ENCODE results near the gene FAR2. TPM values are rescaled to one million over a fixed set of nuclear protein-coding genes. Genes with fewer than 3 reads are reported as not detected.

The FAR2 gene
- total RNA-seq, 1 donor from 2014 or later: 12.5 TPM

GRCh38 chr12:29270446-29270845 lies 121.4 kb downstream of the FAR2 start:
- no peak overlapping the region for H3K4me3 ChIP-seq (ENCODE audit: low read length in 3 of 3)
- no peaks in the 10 kb centered on the region for H3K36me3 ChIP-seq (ENCODE audit: control insufficient read depth in 3 of 3, insufficient read depth in 3 of 3, low read length in 3 of 3)
- no peak overlapping the region for H3K27ac ChIP-seq (ENCODE audit: low read depth, low read length)
- H3K9me3 ChIP-seq (ENCODE audit: control insufficient read depth in 3 of 3, low read length in 3 of 3): no peaks in the 10 kb centered on the region
- H3K9ac ChIP-seq (ENCODE audit: low read depth in 1 of 3, low read length in 3 of 3): no peak overlapping the region
- no peaks in the 10 kb centered on the region for H3K27me3 ChIP-seq (ENCODE audit: control insufficient read depth in 3 of 3, insufficient read depth in 3 of 3, low read length in 3 of 3)
- H3K4me1 ChIP-seq (ENCODE audit: control insufficient read depth in 3 of 3, insufficient read depth in 3 of 3, low read length in 3 of 3): no peaks in the 10 kb centered on the region

GRCh38 chr12:29273178-29273843 lies 124.2 kb downstream of the FAR2 start:
- Histone ChIP-seq H3K9ac (ENCODE audit: low read depth in 1 of 3, low read length in 3 of 3) (no peak overlapping the region), H3K27me3 (ENCODE audit: control insufficient read depth in 3 of 3, insufficient read depth in 3 of 3, low read length in 3 of 3) (no peaks in the 10 kb centered on the region), H3K4me1 (ENCODE audit: control insufficient read depth in 3 of 3, insufficient read depth in 3 of 3, low read length in 3 of 3) (no peaks in the 10 kb centered on the region), H3K4me3 (ENCODE audit: low read length in 3 of 3) (no peak overlapping the region), H3K27ac (ENCODE audit: low read depth, low read length) (no peak overlapping the region), H3K36me3 (ENCODE audit: control insufficient read depth in 3 of 3, insufficient read depth in 3 of 3, low read length in 3 of 3) (no peaks in the 10 kb centered on the region), H3K9me3 (ENCODE audit: control insufficient read depth in 3 of 3, low read length in 3 of 3) (no peaks in the 10 kb centered on the region)

- H3K9ac ChIP-seq (ENCODE audit: low read depth in 1 of 3, low read length in 3 of 3): no peak overlapping the region
- H3K9me3 ChIP-seq (ENCODE audit: control insufficient read depth in 3 of 3, low read length in 3 of 3): no peaks in the 10 kb centered on the region
- H3K4me1 ChIP-seq (ENCODE audit: control insufficient read depth in 3 of 3, insufficient read depth in 3 of 3, low read length in 3 of 3): no peaks in the 10 kb centered on the region
- no peaks in the 10 kb centered on the region for H3K36me3 ChIP-seq (ENCODE audit: control insufficient read depth in 3 of 3, insufficient read depth in 3 of 3, low read length in 3 of 3)
- no peak overlapping the region for H3K4me3 ChIP-seq (ENCODE audit: low read length in 3 of 3)
- H3K27me3 ChIP-seq (ENCODE audit: control insufficient read depth in 3 of 3, insufficient read depth in 3 of 3, low read length in 3 of 3): no peaks in the 10 kb centered on the region
- H3K27ac ChIP-seq (ENCODE audit: low read depth, low read length): no peak overlapping the region
Measured at GRCh38 chr12:29275834-29276233, 126.8 kb downstream of the FAR2 start.

GRCh38 chr12:29277231-29277630 lies 128.2 kb downstream of the FAR2 start:
- no peak overlapping the region for H3K27ac ChIP-seq (ENCODE audit: low read depth, low read length)
- H3K36me3 ChIP-seq (ENCODE audit: control insufficient read depth in 3 of 3, insufficient read depth in 3 of 3, low read length in 3 of 3): no peaks in the 10 kb centered on the region
- no peaks in the 10 kb centered on the region for H3K27me3 ChIP-seq (ENCODE audit: control insufficient read depth in 3 of 3, insufficient read depth in 3 of 3, low read length in 3 of 3)
- H3K4me3 ChIP-seq (ENCODE audit: low read length in 3 of 3): no peak overlapping the region
- H3K9me3 ChIP-seq (ENCODE audit: control insufficient read depth in 3 of 3, low read length in 3 of 3): no peaks in the 10 kb centered on the region
- no peak overlapping the region for H3K9ac ChIP-seq (ENCODE audit: low read depth in 1 of 3, low read length in 3 of 3)
- no peaks in the 10 kb centered on the region for H3K4me1 ChIP-seq (ENCODE audit: control insufficient read depth in 3 of 3, insufficient read depth in 3 of 3, low read length in 3 of 3)

GRCh38 chr12:29278673-29279420 lies 129.8 kb downstream of the FAR2 start:
- Histone ChIP-seq H3K9ac (ENCODE audit: low read depth in 1 of 3, low read length in 3 of 3) (no peak overlapping the region), H3K4me3 (ENCODE audit: low read length in 3 of 3) (no peak overlapping the region), H3K27ac (ENCODE audit: low read depth, low read length) (no peak overlapping the region), H3K9me3 (ENCODE audit: control insufficient read depth in 3 of 3, low read length in 3 of 3) (no peaks in the 10 kb centered on the region), H3K27me3 (ENCODE audit: control insufficient read depth in 3 of 3, insufficient read depth in 3 of 3, low read length in 3 of 3) (no peaks in the 10 kb centered on the region), H3K36me3 (ENCODE audit: control insufficient read depth in 3 of 3, insufficient read depth in 3 of 3, low read length in 3 of 3) (no peaks in the 10 kb centered on the region), H3K4me1 (ENCODE audit: control insufficient read depth in 3 of 3, insufficient read depth in 3 of 3, low read length in 3 of 3) (no peaks in the 10 kb centered on the region)

- H3K9me3 ChIP-seq (ENCODE audit: control insufficient read depth in 3 of 3, low read length in 3 of 3): no peaks in the 10 kb centered on the region
- H3K36me3 ChIP-seq (ENCODE audit: control insufficient read depth in 3 of 3, insufficient read depth in 3 of 3, low read length in 3 of 3): no peaks in the 10 kb centered on the region
Measured at GRCh38 chr12:29281371-29282005, 132.4 kb downstream of the FAR2 start.

GRCh38 chr12:29282031-29282816 lies 133.1 kb downstream of the FAR2 start:
- no peaks in the 10 kb centered on the region for H3K4me1 ChIP-seq (ENCODE audit: control insufficient read depth in 3 of 3, insufficient read depth in 3 of 3, low read length in 3 of 3)
- no peaks in the 10 kb centered on the region for H3K9me3 ChIP-seq (ENCODE audit: control insufficient read depth in 3 of 3, low read length in 3 of 3)
- no peak overlapping the region for H3K9ac ChIP-seq (ENCODE audit: low read depth in 1 of 3, low read length in 3 of 3)
- no peak overlapping the region for H3K27ac ChIP-seq (ENCODE audit: low read depth, low read length)
- no peaks in the 10 kb centered on the region for H3K27me3 ChIP-seq (ENCODE audit: control insufficient read depth in 3 of 3, insufficient read depth in 3 of 3, low read length in 3 of 3)
- no peak overlapping the region for H3K4me3 ChIP-seq (ENCODE audit: low read length in 3 of 3)
- H3K36me3 ChIP-seq (ENCODE audit: control insufficient read depth in 3 of 3, insufficient read depth in 3 of 3, low read length in 3 of 3): no peaks in the 10 kb centered on the region

More at GRCh38 chr12:29281371-29282005, 132.4 kb downstream of the FAR2 start:
- Histone ChIP-seq H3K27me3 (ENCODE audit: control insufficient read depth in 3 of 3, insufficient read depth in 3 of 3, low read length in 3 of 3) (no peaks in the 10 kb centered on the region), H3K4me3 (ENCODE audit: low read length in 3 of 3) (no peak overlapping the region), H3K27ac (ENCODE audit: low read depth, low read length) (no peak overlapping the region), H3K4me1 (ENCODE audit: control insufficient read depth in 3 of 3, insufficient read depth in 3 of 3, low read length in 3 of 3) (no peaks in the 10 kb centered on the region), H3K9ac (ENCODE audit: low read depth in 1 of 3, low read length in 3 of 3) (no peak overlapping the region)

GRCh38 chr12:29283969-29284700 lies 135.1 kb downstream of the FAR2 start:
- Histone ChIP-seq H3K4me1 (ENCODE audit: control insufficient read depth in 3 of 3, insufficient read depth in 3 of 3, low read length in 3 of 3) (no peaks in the 10 kb centered on the region), H3K9me3 (ENCODE audit: control insufficient read depth in 3 of 3, low read length in 3 of 3) (no peaks in the 10 kb centered on the region), H3K27ac (ENCODE audit: low read depth, low read length) (no peak overlapping the region), H3K4me3 (ENCODE audit: low read length in 3 of 3) (no peak overlapping the region), H3K9ac (ENCODE audit: low read depth in 1 of 3, low read length in 3 of 3) (no peak overlapping the region), H3K27me3 (ENCODE audit: control insufficient read depth in 3 of 3, insufficient read depth in 3 of 3, low read length in 3 of 3) (no peaks in the 10 kb centered on the region), H3K36me3 (ENCODE audit: control insufficient read depth in 3 of 3, insufficient read depth in 3 of 3, low read length in 3 of 3) (no peaks in the 10 kb centered on the region)

- no peaks in the 10 kb centered on the region for H3K36me3 ChIP-seq (ENCODE audit: control insufficient read depth in 3 of 3, insufficient read depth in 3 of 3, low read length in 3 of 3)
- no peak overlapping the region for H3K9ac ChIP-seq (ENCODE audit: low read depth in 1 of 3, low read length in 3 of 3)
- no peaks in the 10 kb centered on the region for H3K4me1 ChIP-seq (ENCODE audit: control insufficient read depth in 3 of 3, insufficient read depth in 3 of 3, low read length in 3 of 3)
- H3K4me3 ChIP-seq (ENCODE audit: low read length in 3 of 3): no peak overlapping the region
- peaks cover 0 to 1% (median 0%) of the 10 kb centered on the region in 3 donors for H3K9me3 ChIP-seq (ENCODE audit: control insufficient read depth in 3 of 3, low read length in 3 of 3)
- H3K27ac ChIP-seq (ENCODE audit: low read depth, low read length): no peak overlapping the region
- no peaks in the 10 kb centered on the region for H3K27me3 ChIP-seq (ENCODE audit: control insufficient read depth in 3 of 3, insufficient read depth in 3 of 3, low read length in 3 of 3)
Measured at GRCh38 chr12:29286081-29286790, 137.2 kb downstream of the FAR2 start.
